Right lung (tissue), 10 donors: ENCODE results near the gene SPATA33. TPM values are rescaled to one million over a fixed set of nuclear protein-coding genes. Genes with fewer than 3 reads are reported as not detected.

Experiments
- DNase-seq, 2 donors: peaks; one replicate each; pipeline ENCODE4 v3.0.0-alpha.2; 2013
- long read RNA-seq, 8 donors: transcript quantifications; one replicate each; lab custom pipeline, GENCODE V29; 2026
- polyA plus RNA-seq, 5 donors: library from polyadenylated mRNA; unstranded; fragments of 120-200 nt; gene quantifications; one replicate each; pipeline versions ENCODE4 v1.2.1 to v1.2.3, GENCODE V29; 2013; ENCODE audit warnings: inconsistent platforms in 1 of 5, low replicate concordance in 1 of 5; ENCODE audit not compliant: insufficient read length in 5 of 5, insufficient read depth in 1 of 5

Gene SPATA33
- polyA plus RNA-seq, result 10 to 100 TPM; 12.3 to 16.1 (median 14.2) TPM
- long read RNA-seq, donor 1, partial matches to known transcripts, result 6 of 16 reads
- long read RNA-seq, donor 1, other reads (novel, unspliced or antisense), result 0 of 16 reads
- long read RNA-seq, donor 2, partial matches to known transcripts, result 0 of 2 reads
- long read RNA-seq, donor 2, other reads (novel, unspliced or antisense), result 0 of 2 reads
- long read RNA-seq, donor 3, partial matches to known transcripts, result 0 of 6 reads
- long read RNA-seq, donor 3, other reads (novel, unspliced or antisense), result 0 of 6 reads
- long read RNA-seq, donor 4, partial matches to known transcripts, result 0 of 3 reads
- long read RNA-seq, donor 4, other reads (novel, unspliced or antisense), result 0 of 3 reads
- long read RNA-seq, donor 5, partial matches to known transcripts, result 0 of 3 reads
- long read RNA-seq, donor 5, other reads (novel, unspliced or antisense), result 0 of 3 reads
- long read RNA-seq, donor 6, transcript SPATA33-209 (3 exons, 1,490 nt), result major isoform, 6 of 11 reads
- long read RNA-seq, donor 6, partial matches to known transcripts, result 0 of 11 reads
- long read RNA-seq, donor 6, other reads (novel, unspliced or antisense), result 0 of 11 reads
- long read RNA-seq, donor 7, transcript SPATA33-209 (3 exons, 1,490 nt), result major isoform, 5 of 9 reads
- long read RNA-seq, donor 7, partial matches to known transcripts, result 0 of 9 reads
- long read RNA-seq, donor 7, other reads (novel, unspliced or antisense), result 0 of 9 reads
- long read RNA-seq, donor 8, partial matches to known transcripts, result 0 of 3 reads
- long read RNA-seq, donor 8, other reads (novel, unspliced or antisense), result 0 of 3 reads

DNA sequence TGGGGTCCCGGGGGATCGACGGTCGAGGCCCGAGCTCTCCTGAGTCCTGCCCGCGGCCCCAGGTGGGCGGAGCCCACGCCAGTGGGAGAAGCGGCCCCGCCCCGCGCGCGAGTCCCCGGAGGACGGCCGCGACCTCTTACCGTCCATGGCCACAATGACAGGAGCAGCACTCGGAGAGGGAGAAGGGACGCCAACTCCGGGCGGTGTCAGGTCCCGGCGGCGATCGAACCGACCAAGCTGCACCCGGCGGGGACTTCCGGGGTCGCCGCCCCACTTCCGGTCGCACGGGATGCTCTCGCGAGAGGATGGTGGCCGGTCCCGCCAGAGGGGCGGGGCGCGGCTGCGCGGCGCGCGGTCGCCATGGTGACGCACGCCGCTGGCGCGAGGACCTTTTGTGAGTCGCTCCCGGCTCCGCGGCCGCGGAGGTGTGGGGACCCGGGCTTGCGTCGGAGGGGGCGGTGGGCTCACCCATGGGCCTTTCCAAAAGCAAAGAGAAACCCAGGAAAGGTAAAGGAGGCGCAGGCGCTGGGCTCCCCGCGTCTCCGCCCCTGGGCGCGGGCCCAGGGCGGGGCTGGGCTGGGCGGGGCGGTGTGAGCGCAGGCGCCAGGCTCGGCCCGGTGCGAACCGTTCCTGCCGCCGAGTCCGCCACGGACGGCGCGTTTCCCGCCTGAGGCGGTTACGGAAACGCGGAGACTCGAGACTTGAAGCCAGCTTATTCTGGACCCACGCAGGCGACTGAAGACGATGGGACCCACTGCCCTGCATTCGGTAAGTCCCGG is at the start of gene SPATA33, which contains the start of gene CHMP1A:
SPATA33 (plus strand) TSS at position 395 of the 779 bp plus-strand sequence; CDS start at position 471, 76 bp downstream.
CHMP1A (minus strand) TSS at position 267 of the 779 bp plus-strand sequence; CDS start at position 147, 120 bp downstream.
- DNase-seq, result peak; percentile 91 to 93

DNA sequence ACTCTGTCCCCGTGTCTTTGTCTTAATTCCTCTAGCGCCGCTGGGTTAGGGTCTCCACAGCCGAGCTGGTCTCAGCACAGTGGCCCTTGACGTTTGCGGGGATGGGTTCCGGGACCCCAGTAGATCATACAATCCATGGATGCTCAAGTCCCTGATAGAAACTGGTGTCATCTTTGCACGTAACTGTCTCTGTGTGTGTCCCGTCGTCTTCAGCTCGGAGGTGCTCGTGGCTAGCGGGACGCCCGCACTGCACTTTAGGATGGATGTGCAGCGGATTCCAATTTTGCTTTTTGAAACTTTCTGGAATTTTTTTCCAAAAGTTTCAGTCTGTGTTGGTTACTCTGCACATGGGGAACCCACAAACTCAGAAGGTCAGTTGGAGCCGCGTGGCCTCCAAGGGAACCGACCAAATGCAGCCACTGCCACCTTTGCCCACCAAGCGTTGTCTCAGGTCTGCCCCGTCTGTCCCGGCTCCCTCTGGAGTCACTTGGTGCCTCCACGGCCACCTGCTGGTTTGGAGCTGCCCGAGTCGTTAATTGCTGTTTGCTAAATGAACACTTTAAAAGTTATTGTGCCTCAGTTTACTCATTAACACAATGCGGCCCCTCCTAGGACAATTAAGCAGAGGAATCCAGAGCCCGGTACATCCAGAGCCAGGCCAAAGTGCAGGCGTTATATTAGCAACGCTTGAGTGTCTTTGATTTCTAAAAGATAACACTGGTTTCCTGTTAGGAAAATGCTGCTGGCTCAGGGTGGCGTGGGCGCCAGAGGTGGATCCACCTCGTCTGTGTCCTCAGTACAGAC is 49.5 kb upstream of the SPATA33 start:
- no peak for DNase-seq

DNA sequence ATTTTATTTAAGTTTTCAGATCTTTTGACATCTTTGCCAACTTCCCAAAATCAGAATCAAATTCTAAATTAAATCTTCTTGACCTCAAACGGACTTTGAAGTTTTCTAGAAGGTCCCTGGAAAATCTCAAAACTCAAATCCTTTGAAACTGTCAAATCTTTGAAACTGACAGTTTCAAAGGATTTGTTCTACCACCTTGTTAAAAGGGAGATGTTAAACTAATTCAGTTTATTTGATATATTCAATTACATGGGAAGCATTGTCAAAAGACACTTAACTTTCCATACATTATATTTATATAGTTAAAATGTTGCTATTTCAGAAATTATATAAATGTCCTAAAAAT is 47.6 kb upstream of the SPATA33 start:
- DNase-seq, result no peak

DNA sequence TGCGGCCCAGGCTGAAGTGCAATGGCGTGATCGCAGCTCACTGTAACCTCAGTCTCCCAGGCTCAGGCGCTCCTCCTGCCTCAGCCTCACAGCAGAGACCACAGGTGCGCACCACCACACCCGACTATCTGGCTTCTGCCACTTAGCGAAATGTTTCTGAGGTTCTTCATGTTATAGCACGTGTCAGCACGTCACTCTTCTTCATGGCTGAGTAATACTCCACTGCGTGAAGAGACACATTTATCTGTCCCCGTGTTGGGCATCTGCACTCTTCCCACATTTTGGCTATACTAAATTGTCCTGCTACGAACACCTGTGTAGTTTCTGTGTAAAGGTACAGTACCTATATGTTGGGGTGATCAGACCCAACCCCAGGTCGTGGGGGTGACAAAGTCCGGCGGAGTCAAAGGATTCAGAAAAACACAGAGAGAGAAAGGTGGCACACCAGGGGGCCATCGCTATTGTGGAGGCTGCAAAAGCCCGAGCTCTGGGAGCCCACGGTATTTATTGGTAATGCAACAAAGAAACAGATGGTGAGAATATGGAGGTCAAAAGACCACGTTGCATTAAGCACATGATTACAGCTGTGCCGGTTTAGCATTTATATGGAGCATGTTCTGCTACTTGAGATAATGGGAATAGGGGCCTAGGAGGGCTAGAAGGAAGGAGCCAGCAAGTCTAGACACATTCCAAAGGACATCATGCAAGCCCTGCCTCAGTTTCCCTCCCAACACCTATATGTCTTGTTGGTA is 45.0 kb upstream of the SPATA33 start:
- no peak for DNase-seq

DNA sequence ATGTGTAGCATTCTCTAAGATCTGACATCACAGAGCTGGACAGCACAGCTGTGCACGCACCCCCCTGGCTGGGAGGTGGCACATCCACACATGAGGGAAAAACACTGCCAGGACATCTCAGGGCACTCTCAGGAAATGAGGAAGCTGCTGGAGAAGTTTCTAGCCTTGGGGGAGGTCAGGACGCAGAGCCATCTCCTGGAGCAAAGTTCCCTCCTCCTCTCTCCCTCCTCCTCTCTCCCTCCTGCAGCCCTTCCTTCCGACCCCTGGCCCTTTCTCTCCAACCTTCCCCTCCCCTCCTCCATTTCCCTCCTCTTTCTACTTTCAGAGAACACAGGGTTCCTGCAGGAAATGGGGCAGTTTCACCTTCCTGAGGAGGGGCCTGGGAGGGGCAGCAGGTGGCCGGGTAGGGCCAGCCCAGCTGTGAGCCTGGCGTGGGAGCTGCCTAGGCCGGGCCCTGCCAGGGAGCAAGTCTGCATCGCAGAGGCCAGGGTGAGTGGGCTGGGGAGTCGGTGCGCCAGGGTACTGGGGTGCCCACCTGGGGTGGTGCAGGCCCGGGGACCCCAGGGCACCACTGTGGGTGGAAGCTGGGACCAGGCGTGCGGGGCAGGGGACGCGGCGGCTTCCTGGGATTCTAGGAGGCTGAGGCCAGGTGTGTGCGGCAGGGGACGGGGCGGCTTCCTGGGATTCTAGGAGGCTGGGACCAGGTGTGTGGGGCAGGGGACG is 44.2 kb upstream of the SPATA33 start, which contains the start of gene DPEP1:
DPEP1 (plus strand) TSS at position 412 of the 723 bp plus-strand sequence. CDS start 16,769 bp downstream, outside the sequence.
- no peak for DNase-seq

DNA sequence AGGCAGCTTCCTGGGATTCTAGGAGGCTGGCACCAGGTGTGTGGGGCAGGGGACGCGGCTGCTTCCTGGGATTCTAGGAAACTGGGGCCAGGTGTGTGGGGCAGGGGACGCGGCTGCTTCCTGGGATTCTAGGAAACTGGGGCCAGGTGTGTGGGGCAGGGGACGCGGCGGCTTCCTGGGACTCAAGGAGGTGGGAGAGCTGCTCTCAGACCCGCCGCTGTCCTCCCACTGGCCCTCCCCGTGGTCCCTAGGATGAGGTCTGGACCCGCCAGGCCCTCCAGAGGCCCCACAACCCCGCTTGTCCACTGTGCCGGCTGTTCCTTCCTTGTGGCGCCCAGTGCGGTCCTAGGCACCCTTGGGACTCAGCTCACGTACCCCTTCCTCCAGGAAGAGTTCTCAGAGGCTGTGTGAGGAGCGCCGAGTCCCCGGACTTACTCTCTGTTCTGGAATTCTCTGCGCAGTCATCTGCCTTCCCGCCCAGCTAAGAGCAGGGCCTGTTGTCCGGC is 43.6 kb upstream of the SPATA33 start:
- DNase-seq, result no peak

DNA sequence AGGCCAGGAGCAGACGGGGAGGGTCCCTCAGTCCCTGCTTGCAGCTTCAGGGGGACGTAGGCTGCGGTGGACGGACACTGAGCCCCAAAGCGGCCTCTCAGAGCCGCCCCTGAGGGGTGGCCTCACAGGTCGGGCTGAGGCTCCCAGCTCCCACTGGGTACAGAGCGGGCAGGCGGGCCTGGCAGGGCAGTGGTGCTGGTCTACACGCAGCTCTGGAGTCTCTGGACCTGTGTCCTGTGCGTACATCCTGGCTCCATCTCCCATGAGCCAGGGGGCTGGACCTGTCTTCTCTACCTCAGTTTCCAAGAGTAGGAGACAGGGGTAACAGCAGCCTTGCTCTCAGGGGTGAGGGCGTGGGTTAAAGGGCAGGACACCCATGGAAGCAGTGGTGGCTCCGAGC is 42.5 kb upstream of the SPATA33 start:
- DNase-seq, result no peak

DNA sequence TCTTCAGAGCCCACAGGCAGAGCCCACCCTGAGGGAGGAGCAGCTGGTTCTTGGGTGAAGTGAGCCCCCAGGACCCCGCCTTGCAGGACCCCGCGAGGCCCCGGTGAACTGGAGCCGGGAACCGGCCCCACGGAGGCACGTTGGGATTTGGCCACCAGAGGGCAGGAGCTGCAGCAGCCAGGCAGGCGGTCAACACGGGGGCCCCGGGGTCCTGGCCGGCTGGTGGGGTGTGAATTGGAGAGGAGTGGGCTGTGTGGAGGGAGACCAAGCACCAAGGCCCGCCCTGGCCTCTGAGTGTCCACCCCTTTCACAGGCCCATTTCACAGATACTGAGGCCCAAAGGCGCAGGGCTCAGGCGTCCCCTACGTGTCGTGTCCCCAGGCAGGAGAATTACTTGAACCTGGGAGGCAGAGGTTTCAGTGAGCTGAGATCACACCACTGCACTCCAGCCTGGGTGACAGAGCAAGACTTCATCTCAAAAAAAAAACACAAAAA is 42.0 kb upstream of the SPATA33 start:
- DNase-seq, result no peak

DNA sequence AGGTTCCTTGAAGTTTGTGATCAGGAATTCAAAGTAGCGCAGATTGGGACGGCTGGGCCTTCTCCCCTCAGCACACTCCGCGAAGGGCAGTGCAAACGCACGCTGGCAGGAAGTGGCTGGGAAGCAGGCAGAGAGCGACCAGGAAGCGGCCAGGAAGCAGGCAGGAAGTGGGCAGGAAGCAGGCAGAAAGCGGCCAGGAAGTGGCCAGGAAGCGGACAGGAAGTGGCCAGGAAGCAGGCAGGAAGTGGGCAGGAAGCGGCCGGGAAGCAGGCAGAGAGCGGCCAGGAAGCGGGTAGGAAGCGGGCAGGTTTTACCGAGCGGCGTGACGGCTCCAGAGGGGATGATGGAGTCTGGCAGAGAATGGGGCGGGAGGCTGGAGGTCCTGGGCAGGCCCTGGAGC is 41.0 kb upstream of the SPATA33 start:
- no peak for DNase-seq

DNA sequence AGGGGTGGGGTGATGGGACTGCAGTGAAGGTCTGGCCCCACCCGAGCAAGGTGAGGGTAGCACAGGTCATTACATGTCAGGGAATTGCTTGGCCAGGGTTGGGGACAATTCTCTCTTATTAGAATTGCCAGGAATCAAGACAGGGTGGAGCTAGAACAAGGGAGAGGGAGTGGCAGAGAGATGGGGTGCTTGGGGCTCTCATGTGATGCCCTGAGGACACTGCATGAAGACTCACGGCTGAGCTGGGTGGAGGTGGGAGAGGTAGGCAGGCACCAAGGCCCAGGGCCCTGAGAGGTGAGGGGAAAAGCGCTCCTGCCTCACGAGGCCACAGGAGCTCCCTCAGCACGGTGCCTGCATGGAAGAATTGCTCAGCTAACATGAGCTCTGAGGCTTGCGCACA is 40.6 kb upstream of the SPATA33 start:
- DNase-seq, result no peak

DNA sequence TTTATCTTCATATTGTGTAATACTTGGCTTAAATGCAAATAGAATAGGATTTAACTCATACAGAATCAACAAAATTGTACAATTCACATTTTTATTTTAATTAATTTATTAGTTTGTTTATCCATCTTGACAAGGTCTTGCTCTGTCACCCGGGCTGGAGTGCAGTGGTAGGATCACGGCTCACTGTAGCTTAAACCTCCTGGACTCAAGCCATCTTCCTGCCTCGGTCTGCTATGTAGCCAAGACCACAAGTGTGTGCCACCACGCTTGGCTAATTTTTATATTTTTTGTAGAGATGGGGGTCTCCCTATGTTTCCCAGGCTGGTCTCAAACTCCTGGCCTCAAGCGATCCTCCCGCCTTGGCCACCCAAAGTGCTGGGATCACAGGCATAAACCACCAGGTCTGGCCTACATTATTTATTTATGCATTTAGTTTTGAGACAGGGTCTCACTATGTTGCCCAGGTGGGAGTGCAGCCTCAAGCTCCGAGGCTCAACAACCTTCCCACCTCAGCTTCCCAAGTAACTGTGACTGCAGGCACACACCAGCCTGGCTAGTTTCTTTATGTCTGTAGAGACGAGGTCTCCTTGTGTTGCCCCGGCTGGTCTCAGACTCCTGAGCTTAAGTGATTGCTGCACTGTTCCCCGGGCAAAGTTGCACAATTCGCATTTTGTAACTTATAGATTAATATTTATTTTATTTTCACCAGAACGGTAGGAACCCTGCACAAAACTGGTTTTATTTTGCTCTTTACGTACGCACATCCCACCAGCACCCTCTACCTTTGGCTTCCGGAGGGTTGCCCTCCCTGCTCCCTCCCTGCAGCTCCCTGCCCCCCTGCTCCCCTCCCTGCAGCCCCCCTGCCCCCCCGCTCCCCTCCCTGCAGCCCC is 39.3 kb upstream of the SPATA33 start:
- DNase-seq, result no peak

DNA sequence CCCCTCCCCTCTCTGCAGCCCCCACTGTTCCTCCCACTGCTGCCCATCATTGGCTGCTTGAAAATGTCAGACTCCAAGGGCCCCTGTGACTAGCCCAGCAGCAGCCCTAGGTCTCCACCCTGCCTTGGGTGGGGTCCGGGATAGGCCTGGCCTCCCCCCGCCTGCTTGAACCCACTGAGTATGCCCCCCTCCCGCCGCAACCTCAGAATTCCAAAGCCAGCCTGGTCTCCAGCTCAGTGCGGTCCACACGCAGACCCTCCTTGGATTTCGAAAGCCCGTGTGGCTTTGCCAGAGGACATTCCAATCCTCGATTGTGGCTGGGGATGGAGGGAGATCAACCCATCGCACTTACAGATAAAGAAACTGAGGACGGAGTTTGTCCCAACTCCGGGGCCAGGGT is 37.8 kb upstream of the SPATA33 start:
- peak in 1 of 2 donors; percentile 40 for DNase-seq

DNA sequence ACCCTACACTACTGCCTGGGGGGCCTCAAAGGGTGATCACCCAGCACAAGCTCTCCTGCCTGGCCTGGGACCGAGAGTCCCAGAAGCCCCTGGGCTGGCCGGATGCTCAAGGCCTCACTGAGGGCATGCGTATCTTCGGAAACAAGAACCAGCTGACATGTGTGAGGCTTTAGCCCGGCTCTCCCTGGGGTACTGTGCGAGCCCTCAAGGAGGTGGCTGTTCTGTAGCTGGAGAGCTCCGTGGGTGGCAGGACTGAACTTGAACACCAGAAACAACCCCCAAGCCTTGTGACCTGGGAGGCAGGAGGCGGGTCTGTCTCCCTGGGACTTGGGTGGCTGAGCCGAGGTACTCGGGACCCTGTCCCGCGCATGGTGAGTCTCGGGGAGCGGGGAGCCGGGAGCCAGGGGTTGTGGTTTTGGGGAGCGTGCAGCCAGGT is 37.2 kb upstream of the SPATA33 start:
- no peak for DNase-seq

DNA sequence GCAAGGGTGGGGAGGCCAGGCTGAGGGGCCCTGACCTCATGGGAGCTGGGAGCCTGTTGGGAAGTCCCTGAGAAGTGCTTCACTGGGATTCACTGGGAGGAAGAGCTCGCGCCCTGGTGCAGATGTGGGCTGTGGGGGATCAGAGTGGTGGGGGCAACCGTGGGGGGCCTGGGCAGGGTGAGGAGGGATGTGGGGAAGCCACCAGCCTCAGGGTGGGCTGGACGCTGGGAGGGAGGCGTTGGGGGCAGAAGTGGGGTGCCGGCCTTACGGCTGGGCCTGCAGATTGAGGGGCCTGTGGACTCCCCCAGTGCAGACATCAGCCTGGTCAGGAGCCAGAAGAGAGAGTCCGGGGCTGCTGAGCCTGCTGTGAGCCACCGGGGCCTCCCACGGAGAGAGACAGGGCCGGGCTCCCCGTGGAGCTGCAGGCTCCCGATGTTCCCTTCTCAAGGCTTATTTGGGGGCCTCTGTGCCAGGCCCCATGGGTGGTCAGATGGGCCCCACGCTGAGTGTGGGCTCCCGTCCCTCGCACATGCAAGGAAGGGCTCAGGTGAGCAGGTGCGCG is 36.4 kb upstream of the SPATA33 start:
- no peak for DNase-seq

DNA sequence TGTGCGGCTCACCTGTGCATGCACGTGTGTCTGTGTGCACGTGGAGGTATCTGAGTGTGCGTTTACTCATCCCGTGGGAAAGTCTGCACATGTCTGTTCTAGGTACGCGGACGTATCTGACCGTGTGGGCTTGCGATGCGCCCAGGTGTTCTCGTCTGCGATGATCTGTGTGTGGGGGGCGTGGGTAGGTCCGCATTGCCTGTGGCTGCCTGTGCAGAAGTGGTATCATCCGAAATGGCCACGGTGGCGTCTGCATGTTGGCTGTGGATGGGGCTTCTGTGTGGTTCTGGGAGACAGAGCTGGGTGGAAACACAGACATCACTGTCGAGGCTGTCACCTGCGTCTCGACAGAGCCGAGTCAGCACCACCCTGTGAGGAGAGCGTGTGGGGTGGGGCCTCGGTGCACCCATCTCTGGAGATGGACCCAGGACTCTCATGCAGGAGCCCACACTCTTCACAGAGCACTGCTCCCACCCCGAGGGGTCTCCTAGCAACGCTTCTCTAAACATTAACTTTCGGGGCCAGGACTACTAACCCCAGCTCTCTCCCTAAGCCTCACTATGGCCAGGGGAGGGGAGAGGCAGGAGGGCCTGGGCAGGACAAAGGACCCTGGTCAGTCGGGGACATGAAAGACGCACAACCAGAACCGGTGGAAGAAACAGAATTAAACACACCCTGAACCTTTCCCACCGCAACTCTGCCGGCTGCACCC is 35.8 kb upstream of the SPATA33 start:
- no peak for DNase-seq

DNA sequence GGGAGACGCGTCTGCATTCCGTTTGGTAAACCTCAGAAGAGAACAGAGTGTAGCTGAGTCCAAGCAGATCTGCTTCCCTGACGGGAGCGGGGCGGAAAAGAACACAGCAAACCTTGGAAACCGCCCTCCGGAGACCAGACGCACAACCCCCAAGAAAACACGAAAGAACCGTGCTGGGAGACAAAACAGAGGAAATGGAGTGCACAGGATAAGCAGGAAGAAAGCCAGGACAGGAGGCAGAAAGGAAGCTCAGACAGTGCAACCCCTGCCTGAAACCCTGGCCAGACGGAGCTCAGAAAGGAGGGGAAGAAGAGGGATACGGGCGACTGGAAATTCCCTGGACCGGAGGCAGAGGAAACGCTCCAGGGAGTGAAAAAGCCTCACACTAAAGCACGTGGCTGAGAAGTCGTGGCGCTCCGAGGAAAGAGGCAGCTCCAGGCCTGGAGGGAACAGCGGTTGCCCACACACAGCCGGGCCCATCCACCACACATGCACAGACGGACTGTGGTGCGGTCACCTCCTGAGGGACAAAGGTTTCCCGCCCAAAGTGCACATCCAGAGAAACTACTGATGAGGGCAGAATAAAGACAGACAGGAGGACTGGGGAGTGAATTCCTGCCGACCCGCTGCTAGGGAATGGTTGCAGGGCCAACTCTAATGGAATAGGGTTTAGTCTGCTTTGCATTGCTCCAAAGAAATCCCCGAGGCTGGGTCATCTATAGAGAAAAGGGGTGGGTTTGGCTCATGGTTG is 34.0 kb upstream of the SPATA33 start:
- no peak for DNase-seq
